GM20431 (cell line): ENCODE measurements around the gene ZMYND10.

Experiments used
- in situ Hi-C: fragments of 300-500 bp; cut with MseI, MboI; formaldehyde crosslinking; loops from one replicate; pipeline ENCODE4 v1.15.0; 2020; ENCODE audit warnings: low sequenced_read_pairs; ENCODE audit not compliant: unreplicated experiment

Gene ZMYND10

DNA sequence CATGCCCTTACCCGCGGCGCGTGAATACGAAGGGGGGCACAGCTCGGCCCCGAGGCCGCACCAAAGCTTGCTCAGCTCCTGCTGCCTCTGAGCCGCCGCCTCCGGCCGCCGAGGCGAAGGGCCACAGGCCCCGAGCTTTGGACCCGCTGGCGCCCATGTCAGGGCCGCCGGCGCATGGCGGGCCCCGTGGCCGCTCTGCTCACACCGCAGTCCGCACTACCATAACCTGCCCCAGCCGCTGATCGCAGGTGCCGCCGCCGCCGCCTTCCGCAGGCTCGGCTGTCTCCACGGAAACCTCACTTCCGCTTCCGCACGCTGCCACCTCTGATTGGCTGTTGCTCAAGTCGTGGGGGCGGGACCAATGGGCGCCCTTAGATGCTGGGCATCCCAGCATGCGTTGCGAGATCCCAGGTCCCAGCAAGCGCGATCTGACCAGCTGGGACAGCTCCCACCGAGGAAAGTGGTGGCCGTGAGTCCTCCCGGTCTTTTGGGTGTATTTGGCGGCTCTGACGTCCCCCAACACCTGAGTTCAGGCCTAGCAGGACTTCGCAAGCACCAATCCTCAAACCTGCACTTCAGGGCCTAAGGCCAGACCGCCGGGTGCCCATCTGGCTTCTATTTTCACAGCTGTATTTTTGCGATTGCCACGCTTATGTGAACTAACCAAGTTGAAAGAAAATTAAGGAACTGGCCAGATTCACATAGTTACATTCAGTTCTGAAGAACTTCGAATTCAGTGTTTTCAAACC is 17.4 kb downstream of the ZMYND10 start, which contains the start of gene TUSC2:
TUSC2 (minus strand) TSS at position 281 of the 749 bp plus-strand sequence; CDS start at position 157, 124 bp downstream.
- in situ Hi-C loops, result no loop called here

DNA sequence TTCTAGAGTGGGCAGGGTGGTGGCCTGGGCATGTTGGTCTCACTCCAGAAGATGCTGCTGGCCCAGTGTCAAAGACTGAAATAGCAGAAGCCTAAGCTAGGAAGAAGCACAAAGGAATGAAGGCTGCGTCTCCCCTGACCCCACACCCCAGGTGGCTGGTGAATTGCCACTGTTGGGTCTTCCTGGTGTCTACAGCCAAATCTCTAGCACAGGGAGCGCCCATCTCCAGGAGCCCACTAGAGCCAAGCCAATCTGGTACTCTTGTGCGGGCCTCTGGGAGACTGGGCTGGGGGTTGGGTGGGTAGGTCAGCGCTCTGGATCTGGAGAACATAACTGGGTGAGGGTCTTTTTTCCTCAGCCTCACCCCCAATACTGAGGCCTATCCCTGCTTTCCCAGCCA is 18.4 kb downstream of the ZMYND10 start:
- in situ Hi-C loops, result no loop called here

DNA sequence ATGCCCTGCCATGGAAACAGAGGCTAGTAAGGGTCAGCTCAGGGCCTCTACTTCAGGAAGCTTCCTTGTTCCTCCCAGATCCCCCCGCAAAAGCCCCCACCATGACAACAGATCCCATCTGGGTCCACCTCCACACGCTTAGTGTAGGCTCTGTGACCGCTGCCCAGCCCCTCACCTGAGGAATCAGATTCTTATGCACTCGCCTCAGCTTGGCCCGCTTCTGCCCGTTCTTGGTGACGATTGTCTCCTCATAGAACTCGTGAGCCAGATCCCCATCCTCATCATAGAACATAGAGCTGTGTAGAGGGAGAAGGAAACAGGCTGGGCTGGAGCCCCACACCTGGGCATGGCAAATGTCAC is 19.4 kb downstream of the ZMYND10 start:
- in situ Hi-C loops, result no loop called here

DNA sequence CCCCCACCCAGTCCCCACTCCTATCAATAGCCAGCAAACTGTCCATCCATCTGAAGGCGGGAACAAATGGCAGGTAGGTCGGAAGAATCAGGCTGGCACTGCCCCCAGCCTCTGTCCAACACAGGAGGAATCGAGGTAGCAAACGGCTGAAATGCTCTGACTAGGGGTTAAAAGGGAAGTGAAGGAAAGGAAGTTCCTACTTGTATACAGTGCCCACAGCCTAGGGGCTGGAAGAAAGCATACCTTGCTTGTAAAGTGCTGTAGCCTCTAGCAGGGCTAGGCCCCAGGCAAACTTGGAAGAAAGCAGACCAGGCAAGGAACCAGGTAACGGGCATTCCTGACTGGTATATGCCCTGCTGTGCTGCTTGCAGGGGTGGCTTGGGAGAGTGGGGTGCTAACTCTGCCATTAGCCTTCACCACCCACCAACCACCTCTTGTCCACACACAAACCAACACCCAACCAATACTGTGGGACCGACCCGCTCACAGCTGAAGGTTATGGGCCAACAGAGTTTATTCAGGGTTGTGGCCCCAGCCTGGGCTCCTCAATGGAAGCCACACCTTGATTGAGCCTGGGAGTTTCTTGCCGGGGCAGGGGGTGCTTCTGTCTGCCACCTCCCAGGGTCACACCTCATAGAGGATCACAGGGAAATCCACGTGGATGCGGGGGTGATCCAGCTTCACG is 19.9 kb downstream of the ZMYND10 start:
- in situ Hi-C loops, result no loop called here

DNA sequence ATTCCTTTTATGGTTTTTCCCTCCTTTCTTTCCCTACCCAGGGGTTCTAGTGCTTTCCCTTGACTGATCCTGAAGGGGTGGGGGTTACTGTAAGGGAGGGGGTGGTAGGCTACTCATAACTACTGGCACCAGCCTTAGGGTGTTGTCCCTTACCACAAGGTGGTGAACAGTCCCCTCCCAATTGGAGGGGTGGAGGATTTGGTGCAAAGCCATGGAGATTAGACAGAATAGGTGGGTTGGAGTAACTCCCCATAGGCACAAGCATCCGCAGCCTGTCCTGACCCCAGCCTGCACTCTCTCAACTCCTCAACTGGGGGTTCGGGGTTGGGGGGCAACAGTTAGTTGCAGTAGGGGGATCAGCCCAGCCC is 20.4 kb downstream of the ZMYND10 start:
- in situ Hi-C loops, result no loop called here

DNA sequence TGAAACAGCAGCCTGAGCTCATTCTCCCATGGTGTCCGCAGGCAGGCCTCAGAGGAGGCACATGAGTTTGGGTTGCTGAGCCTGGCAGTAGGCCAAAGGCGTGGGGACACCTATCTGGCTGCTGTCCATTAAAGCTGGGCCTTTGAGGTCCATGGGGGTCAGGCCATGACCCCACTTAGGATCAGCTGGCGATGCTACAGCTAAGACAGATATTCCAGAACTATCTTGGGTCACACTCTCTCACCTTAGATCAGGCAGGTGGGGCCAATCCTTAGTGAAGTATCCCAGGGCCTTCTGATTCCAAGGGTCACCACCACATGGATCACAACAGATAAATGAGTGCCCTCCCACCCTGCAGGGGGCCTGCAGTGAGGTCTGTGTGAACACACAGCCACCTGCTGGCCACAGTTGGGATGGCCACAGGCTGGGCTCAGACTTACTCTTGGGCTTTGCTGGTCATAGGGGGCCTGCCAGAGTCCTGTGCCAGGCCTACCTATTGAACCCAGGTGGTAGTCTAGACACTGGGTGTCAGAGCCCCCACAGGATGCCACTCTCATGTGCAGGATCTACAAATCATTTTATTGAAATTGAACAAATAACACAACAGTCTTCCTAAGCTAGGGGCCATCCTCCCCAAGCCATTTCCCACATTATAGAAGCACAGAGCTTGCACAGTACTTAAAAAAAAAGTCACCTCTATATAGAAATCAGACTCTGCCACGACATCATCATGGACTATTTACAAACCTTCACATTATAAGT is 21.0 kb downstream of the ZMYND10 start:
- in situ Hi-C loops, result no loop called here

DNA sequence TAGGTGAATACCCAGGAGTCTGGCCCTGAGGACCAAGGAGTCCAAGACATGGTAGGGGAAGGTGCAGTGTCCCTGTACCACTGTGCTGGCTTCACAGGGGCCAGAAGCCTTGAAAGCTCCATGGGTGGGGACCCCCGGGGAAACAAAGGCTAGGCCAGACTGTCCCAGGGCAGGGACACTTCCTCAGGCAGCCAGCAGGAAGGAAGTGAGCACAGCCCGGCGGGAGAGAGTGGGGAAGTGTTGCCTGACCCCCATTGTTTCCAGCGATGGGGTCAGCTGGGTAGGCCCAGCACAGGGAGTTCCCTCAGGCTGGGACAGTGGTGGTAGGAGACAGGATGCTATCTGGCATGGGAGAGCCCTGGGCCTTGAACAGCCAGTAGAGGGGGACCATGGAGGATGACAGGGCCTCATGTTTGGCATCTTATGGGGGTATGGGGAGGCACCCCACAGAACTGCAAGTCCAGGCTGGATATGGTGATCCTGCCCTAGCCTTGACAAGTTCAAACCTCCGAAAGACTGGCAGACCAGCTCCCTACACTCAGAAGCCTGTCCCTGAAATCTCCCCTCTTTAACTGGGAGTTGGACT is 21.8 kb downstream of the ZMYND10 start:
- in situ Hi-C loops, result no loop called here

DNA sequence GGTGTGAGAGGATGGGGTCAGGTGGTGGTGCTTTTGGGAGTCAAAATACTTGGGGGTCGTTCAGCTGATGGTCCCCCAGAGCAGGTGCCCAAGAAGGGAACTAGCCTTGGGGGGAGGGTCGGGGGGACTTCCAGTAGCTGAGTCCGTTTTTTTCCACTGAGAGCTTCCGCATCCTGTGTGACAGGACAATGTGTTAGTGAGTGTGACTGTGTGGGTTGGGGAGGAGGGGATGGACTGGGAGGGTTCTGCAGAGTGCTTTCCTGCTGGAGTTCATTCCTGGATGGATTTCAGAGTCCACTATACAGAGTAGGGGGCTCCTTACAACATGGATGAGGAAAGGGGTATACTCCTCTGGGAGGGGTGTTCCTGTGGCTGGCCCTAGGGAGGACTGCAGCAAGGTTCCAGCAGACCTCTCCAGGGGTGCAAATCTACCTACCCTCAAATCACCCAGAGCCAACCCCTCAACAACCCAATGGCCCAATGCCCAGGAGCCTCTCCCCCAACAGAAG is 22.4 kb downstream of the ZMYND10 start:
- in situ Hi-C loops, result no loop called here

DNA sequence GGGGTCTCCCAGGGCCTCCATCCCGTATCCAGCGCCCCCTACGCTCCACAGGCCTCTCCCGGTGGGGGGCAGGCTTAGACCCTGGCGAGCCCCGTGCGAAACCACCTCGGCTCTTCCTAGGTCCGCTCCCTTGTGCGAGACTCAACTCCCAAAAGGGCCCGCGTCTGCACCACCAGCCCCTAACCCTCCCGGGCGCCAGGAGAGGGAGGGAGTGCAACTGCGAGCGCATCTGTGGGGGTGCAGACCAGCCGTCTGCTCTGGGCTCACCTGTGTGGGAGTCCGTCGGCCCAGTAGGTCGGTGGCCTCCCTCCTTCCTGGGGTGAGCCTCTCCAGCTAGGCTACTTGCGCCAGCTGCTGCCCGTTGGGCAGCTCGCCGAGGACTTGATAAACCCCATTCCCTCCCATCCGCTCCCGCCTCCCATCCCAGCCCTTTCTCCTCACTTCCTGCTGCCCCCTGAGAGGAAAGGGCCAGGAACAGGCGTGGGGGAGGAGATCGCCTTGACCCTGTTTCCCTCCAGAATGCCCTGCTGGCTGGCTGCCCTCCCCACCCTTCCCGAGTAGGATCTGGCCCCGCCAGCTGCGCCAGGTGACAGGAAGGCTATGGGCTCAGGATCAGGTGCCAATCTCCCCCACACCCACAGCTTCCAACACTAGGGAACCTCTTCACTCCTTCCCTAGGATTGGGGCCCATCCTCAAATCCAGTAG is 23.0 kb downstream of the ZMYND10 start, which contains the start of gene HYAL2:
HYAL2 (minus strand) TSS at position 360 of the 706 bp plus-strand sequence. CDS start 2,256 bp downstream, outside the sequence.
- in situ Hi-C loops, result no loop called here

DNA sequence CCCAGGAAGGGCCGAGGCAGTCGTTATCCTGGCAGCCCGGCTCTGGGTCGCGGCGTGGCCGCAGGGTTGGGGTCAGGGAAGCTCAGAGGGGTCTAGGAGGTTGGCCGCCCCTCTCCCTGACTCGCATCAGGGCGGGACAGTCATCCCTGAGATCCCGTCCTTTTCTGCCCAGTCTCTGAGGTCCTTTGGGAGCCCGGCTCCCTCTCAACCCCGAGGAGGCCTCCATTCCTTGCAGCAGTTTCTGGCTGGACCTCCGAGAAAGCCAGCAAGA is 23.5 kb downstream of the ZMYND10 start:
- in situ Hi-C loops, result no loop called here

DNA sequence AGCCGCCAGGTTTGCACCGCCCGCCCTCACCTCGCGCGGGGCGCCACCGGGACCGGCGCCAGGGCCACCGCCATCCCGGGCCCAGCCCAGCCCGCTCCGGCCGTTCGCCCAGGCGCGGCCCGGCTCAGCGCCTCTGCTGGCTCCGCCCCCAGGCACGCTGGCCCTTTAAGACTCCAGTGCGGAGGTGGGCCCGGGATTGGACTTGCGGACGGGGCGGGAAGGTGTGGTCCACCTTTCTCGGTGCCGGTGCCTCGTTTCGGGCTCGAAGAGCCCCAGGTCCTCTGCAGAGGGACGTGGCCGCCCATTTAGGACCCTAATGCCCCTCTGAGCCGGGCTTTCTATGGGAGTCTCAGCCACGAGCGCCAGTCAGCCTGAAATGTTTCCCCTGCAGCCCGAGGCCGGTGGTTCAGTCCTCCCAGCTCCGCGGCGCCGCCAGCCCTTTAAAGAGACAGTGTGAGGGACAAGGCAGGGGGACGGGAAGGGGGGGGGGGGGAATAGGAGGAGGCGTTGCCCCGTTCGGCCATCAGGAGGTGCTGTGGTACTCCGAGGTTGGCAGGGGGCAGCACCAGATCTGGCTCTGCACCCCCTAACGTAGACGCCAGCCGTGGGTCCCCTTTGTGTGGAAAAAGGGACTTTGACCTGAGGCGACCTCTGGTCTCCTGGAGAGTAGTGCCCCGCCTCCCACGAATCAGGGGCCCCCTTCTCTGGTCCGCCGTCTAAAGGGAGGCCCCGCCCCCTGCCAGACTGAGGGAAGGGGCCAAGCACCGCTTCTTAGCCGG is 24.0 kb downstream of the ZMYND10 start:
- in situ Hi-C loops, result no loop called here

DNA sequence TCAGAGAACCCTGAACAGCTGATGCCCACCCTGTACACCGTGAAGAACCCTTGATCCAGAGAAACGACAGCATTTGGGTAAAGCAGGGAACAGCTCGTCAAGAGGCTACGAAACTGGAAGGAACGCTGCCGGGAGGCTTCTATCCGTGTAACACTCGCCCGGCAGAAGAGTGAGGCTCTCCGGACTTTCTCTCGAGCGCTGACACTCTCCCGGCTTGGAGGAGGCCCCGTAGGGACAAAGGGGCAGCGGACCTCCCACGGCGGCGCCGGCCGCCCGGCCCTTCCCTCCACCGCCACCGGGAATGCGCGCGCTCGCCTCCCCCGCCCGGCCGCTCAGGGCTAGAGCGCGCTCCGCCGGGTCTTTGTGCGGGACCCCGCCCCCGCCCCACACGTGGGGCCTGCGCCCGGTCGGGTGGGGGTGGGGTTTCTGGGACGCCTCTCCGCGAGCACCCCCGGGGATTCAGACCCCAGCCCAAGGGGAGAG is 24.6 kb downstream of the ZMYND10 start:
- in situ Hi-C loops, result no loop called here

DNA sequence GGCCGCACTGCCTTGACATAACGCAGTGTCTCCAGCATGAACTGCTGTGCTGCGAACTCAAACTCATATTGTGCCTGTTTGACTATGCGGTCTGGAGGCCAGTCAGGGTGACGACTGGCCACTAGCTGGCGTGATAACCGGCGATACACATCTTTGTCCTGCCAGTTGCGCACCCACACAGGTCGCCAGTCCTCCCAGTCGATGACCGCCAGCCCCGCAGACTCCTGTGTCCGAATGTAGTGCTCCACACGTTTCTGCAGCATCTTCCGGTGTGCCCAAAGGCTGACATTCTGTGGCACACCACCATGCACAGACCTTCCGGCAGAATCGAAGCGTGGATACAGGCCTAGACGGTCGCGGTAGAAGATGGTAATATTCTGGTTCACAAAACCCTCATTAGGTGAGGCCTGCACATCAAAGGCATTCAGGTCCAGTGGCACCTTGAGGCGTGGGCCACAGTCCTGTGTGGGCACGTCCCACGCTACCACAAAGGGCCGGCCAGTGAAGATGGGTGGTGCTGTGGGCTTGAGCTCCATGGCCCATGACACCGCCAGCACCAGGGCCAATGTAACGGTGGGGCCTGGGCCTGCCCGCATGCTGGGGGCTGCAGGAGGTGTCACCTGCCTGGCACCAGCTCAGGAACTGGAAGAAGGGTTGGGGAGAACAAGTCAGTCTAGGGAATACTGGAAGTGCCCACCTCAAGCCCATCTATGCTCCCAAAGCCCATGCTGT is 25.5 kb downstream of the ZMYND10 start:
- in situ Hi-C loops, result no loop called here

DNA sequence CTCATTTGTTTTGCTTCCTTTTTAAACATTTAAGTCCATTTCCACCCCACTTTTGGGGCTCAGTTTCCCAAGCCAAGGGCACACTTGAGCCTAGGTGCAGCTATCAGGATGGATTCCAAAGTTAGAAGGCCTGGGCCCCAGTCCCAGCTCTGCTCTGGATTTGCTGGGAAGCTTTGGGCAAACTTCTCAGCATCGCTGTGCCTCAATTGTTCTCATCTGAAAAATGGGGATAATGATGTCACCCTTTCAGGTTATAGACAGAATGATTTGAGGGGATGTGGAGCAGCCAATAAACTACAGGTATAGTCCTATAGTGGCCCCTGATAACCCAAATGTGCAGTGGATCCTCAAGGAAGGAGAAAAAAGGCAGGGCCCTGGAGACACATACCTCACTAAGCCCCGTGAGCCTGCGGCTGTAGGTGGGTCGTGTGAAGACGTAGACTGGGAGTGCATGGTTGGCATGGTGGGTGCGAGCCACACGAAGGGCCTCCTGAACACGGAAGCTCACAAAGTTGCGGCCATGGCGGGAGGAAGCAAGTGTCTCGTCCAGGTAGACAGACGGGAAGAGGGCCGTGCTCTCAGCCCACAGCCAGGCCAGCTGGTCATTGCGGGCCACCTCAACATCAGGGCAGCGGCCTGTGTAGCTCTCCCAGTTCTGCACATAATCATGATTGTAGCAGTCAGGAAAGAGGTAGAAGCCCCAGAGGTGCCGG is 26.2 kb downstream of the ZMYND10 start:
- in situ Hi-C loops, result no loop called here

DNA sequence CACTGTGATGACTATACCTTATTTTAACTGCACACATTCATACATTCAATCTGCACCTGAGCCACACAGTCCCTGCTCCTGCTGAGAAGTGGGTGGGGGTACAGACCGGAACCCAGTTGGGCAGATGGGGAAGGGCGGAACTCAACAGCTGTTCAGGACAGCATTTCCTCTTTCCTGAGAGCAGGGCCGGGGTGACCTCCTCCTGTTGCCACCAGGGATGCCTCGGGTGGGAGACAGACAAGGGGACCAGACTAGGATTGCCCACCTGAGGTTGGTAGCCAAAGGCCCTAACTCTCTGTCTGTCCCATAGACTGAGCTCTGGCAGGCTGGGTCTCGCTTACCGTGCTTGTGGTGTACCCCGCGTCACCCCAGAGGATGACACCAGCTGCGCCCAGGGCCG is 26.9 kb downstream of the ZMYND10 start:
- in situ Hi-C loops, result no loop called here

DNA sequence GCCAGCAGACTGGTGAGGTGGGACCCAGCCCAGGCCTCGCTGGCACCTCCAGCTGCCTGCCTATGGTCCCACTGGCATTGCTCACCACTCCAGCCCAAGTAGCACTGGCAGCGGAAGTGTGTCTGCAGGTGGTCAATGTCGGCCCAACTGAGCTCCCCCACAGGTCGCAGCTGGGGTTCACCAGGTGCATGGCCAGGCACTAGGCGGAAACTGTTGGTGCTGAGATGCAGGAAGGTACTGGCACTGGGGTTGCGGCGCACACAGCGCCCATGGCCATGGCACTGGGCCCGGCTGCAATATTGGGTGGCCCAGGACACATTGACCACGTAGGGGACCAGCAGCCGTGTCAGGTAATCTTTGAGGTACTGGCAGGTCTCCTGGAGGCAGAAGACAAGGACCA is 27.4 kb downstream of the ZMYND10 start:
- in situ Hi-C loops, result no loop called here

DNA sequence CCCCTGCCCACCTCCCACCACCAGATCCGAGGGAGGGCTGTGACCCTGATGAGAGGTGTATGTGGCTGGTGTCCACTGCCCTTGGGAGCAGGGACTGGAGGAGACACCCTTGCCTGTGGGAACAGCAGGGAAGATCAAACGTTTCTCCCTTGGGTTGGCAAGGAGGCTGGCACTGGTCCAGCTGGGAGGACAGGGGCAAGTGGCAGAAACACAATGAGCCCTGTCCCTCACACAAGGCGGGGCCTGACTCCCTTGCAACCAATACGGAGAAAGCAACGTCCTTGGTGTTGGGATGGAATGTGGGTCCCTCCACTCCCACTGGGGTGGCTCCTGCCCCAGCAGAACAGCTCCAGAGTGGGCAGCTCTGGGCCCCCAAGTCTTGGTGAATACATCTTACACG is 28.2 kb downstream of the ZMYND10 start:
- in situ Hi-C loops, result no loop called here

DNA sequence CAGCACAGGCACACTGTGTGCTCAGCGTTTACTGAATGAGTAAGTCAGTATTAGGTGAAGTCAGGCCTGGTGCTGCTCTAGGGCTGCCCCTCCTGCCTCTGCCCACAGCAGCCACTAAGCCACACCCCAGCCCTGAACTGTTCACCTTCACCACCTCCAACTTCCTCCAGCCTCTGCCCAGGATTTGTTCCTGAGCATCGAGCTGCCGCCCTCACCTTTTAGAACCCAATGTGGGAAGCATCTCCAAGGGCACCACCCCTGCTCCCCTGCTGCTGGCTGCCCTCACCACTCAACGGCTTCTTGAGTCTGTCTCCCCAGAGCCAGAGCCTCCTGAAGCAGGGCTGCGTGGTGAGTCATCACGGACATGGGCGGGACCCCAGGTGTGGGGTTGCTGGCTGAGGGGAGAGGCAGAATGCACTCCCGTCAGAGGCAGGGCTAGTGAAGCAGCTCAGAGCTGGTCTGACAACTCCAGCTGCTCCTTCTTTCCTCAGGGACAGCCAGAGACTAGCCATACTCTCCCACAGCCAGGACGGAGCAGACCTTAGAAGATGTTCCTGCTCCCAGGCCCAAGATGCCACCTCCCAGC is 28.8 kb downstream of the ZMYND10 start:
- in situ Hi-C loops, result no loop called here
